PFSK-1 (cell line): ENCODE measurements around the gene TMEM132D.

ENCODE experiments used
- POLR2AphosphoS5 ChIP-seq: IDR thresholded peaks from 2 replicates; pipeline ENCODE4 v1.6.1; 2012; ENCODE audit warnings: low read depth, mild to moderate bottlenecking, control low read depth, low read length, moderate library complexity
- REST ChIP-seq, 2 experiments: IDR thresholded peaks; 2 replicates each; pipeline versions ENCODE4 v1.6.1 to v1.8.0; 2011 to 2012; ENCODE audit warnings: low read depth in 2 of 2, low read length in 2 of 2, control low read depth in 1 of 2, inconsistent platforms in 1 of 2, mild to moderate bottlenecking in 1 of 2, moderate library complexity in 1 of 2; ENCODE audit not compliant: insufficient read depth in 1 of 2

GRCh38 chr12:129753586-129753985 is 150.2 kb downstream of the TMEM132D start:
- TF ChIP-seq REST (IDR thresholded peaks at IDR 0.05; ENCODE audit: insufficient read depth in 1 of 2, low read depth in 2 of 2, low read length in 2 of 2) (no peak), POLR2AphosphoS5 (no peak)
